H1 (cell line): ENCODE data around the gene POLR2A. TPM values are rescaled to one million over a fixed set of nuclear protein-coding genes. Genes with fewer than 3 reads are reported as not detected.

Source experiments
- CTCF ChIA-PET: fragments of 300-600 bp; sonication (Branson Sonifier 250); formaldehyde crosslinking; loops from one replicate; lab custom pipeline; 2021; ENCODE audit not compliant: partially characterized antibody; lab: Charles Lee
- POLR2A ChIA-PET: fragments of 300-600 bp; sonication (Branson Sonifier 250); formaldehyde crosslinking; loops from one replicate; lab custom pipeline; 2021; ENCODE audit warnings: inconsistent platforms; ENCODE audit not compliant: partially characterized antibody; lab: Charles Lee
- DNase-seq, 2 experiments: peaks; one replicate each; pipeline versions ENCODE4 v3.0.0 to v3.0.0-alpha.2; 2010 to 2022; ENCODE audit warnings: low spot score in 2 of 2, low read depth in 1 of 2, mixed read lengths in 1 of 2
- FAIRE-seq: peaks from 2 replicates; lab custom pipeline; 2011; peaks lifted over from hg19 to GRCh38; lab: Jason Lieb, UNC
- H2AFZ ChIP-seq: 2 replicates; pipeline ENCODE4 v1.8.1; 2012; ENCODE audit warnings: low read length, inconsistent platforms
- H2AK5ac ChIP-seq: 2 replicates; pipeline ENCODE4 v1.6.1; 2013; ENCODE audit warnings: low read depth, low read length
- H2BK120ac ChIP-seq: replicated peaks from 2 replicates; pipeline ENCODE3; 2013; ENCODE audit warnings: low read depth, low read length, inconsistent platforms
- H2BK12ac ChIP-seq: 2 replicates; pipeline ENCODE4 v1.6.1; 2013; ENCODE audit warnings: low read depth, low read length
- H2BK15ac ChIP-seq: 2 replicates; pipeline ENCODE4 v1.6.1; 2013; ENCODE audit warnings: low read length
- H2BK20ac ChIP-seq: 2 replicates; pipeline ENCODE4 v1.6.1; 2013; ENCODE audit warnings: low read length
- H2BK5ac ChIP-seq: 2 replicates; pipeline ENCODE4 v1.6.1; 2013; ENCODE audit warnings: low read depth, low read length
- H3K14ac ChIP-seq: 2 replicates; pipeline ENCODE4 v1.6.1; 2013; ENCODE audit warnings: inconsistent platforms; ENCODE audit not compliant: insufficient read length
- H3K18ac ChIP-seq: 2 replicates; pipeline ENCODE4 v1.6.1; 2013; ENCODE audit warnings: low read length; ENCODE audit errors: extremely low read depth
- H3K23ac ChIP-seq: 2 replicates; pipeline ENCODE4 v1.6.1; 2013; ENCODE audit warnings: inconsistent platforms; ENCODE audit not compliant: insufficient read length
- H3K23me2 ChIP-seq: 2 replicates; pipeline ENCODE4 v1.6.1; 2013; ENCODE audit warnings: low read depth, low read length
- H3K27ac ChIP-seq: 2 replicates; pipeline ENCODE4 v1.6.1; 2011; ENCODE audit warnings: low read depth, low read length, inconsistent platforms
- H3K27me3 ChIP-seq, 4 experiments: replicated peaks in 1 of 4; 1 replicate in 1 of 4; 2 replicates in 3 of 4; pipeline versions ENCODE4 v1.6.1 to v1.8.1; 2011 to 2013; ENCODE audit warnings: low read length in 3 of 4, mild to moderate bottlenecking in 3 of 4, inconsistent platforms in 2 of 4, mixed read lengths in 2 of 4, moderate library complexity in 1 of 4; ENCODE audit not compliant: control insufficient read depth in 3 of 4, insufficient read depth in 3 of 4; ENCODE audit errors: extremely low read depth in 1 of 4
- H3K36me3 ChIP-seq, 4 experiments: 2 replicates each; pipeline versions ENCODE4 v1.6.1 to v1.8.1; 2011 to 2013; ENCODE audit warnings: mild to moderate bottlenecking in 4 of 4, low read length in 3 of 4, moderate library complexity in 2 of 4, control low read depth in 1 of 4, inconsistent platforms in 1 of 4; ENCODE audit not compliant: insufficient read depth in 4 of 4, control insufficient read depth in 2 of 4
- H3K4ac ChIP-seq: replicated peaks from 2 replicates; pipeline ENCODE3; 2013; ENCODE audit warnings: low read length, low read depth, mixed read lengths, inconsistent platforms; ENCODE audit not compliant: insufficient read length
- H3K4me1 ChIP-seq, 4 experiments: replicated peaks in 1 of 4; 1 replicate in 1 of 4; 2 replicates in 3 of 4; pipeline versions ENCODE4 v1.6.1 to v1.8.1; 2011 to 2013; ENCODE audit warnings: low read length in 3 of 4, inconsistent platforms in 2 of 4, mixed read lengths in 1 of 4; ENCODE audit not compliant: insufficient read depth in 4 of 4, control insufficient read depth in 3 of 4
- H3K4me2 ChIP-seq, 2 experiments: 2 replicates each; pipeline versions ENCODE4 v1.6.1 to v1.8.1; 2011 to 2013; ENCODE audit warnings: low read depth in 2 of 2, low read length in 2 of 2, control low read depth in 1 of 2, inconsistent platforms in 1 of 2, mild to moderate bottlenecking in 1 of 2; ENCODE audit not compliant: insufficient read depth in 1 of 2
- H3K4me3 ChIP-seq, 4 experiments: fragments of 200-600, 300-600 bp in 1 of 4; sonication (generic), shearing (Covaris generic), sonication (Bioruptor Twin) in 1 of 4; 2 replicates each; pipeline versions ENCODE4 v1.5.1 to v1.8.1; 2011 to 2016; ENCODE audit warnings: low read length in 4 of 4, low read depth in 3 of 4, control low read depth in 2 of 4, inconsistent platforms in 2 of 4, mild to moderate bottlenecking in 2 of 4, mixed read lengths in 1 of 4, moderate library complexity in 1 of 4; ENCODE audit not compliant: insufficient read depth in 2 of 4; ENCODE audit errors: extremely low read depth in 1 of 4
- H3K56ac ChIP-seq: replicated peaks from 2 replicates; pipeline ENCODE3; 2013; ENCODE audit warnings: low read depth, mild to moderate bottlenecking, mixed read lengths, low read length, inconsistent platforms; ENCODE audit not compliant: insufficient read length
- H3K79me1 ChIP-seq: 2 replicates; pipeline ENCODE4 v1.6.1; 2013; ENCODE audit warnings: low read depth, low read length, control low read depth
- H3K79me2 ChIP-seq, 2 experiments: 2 replicates each; pipeline versions ENCODE4 v1.6.1 to v1.8.1; 2012 to 2013; ENCODE audit warnings: low read length in 2 of 2, mild to moderate bottlenecking in 2 of 2, inconsistent platforms in 1 of 2; ENCODE audit not compliant: insufficient read depth in 2 of 2, control insufficient read depth in 1 of 2
- H3K9ac ChIP-seq, 4 experiments: replicated peaks in 1 of 4; 1 replicate in 1 of 4; 2 replicates in 3 of 4; pipeline versions ENCODE4 v1.6.1 to v1.8.1; 2011 to 2013; ENCODE audit warnings: low read depth in 3 of 4, low read length in 3 of 4, control low read depth in 2 of 4, mild to moderate bottlenecking in 2 of 4, moderate library complexity in 2 of 4, inconsistent platforms in 1 of 4; ENCODE audit errors: extremely low read depth in 1 of 4
- H3K9me3 ChIP-seq, 2 experiments: 2 replicates each; pipeline versions ENCODE4 v1.6.1 to v1.8.1; 2012 to 2013; ENCODE audit warnings: mild to moderate bottlenecking in 2 of 2, moderate library complexity in 2 of 2, control low read depth in 1 of 2, inconsistent platforms in 1 of 2, low read depth in 1 of 2, low read length in 1 of 2, mixed read lengths in 1 of 2; ENCODE audit not compliant: insufficient read depth in 2 of 2
- H4K20me1 ChIP-seq, 2 experiments: replicated peaks in 1 of 2; 2 replicates each; pipeline versions ENCODE3 to v1.8.1; 2011 to 2013; ENCODE audit warnings: inconsistent platforms in 2 of 2, low read length in 2 of 2, mild to moderate bottlenecking in 1 of 2; ENCODE audit not compliant: insufficient read depth in 2 of 2, control insufficient read depth in 1 of 2
- H4K5ac ChIP-seq: 2 replicates; pipeline ENCODE4 v1.6.1; 2013; ENCODE audit warnings: low read length, low read depth, mixed read lengths, inconsistent platforms; ENCODE audit not compliant: insufficient read length
- H4K8ac ChIP-seq: 2 replicates; pipeline ENCODE4 v1.8.0; 2013; ENCODE audit warnings: mild to moderate bottlenecking, moderate library complexity, low read length, inconsistent platforms; ENCODE audit not compliant: insufficient read depth; ENCODE audit errors: extremely low read depth
- H4K91ac ChIP-seq: replicated peaks from 2 replicates; pipeline ENCODE3; 2013; ENCODE audit warnings: low read length, mixed read lengths, inconsistent platforms; ENCODE audit not compliant: insufficient read length
- BACH1 ChIP-seq: IDR thresholded peaks from 2 replicates; pipeline ENCODE4 v1.6.1; 2012; ENCODE audit warnings: low read length, improper control_type of control experiment
- CBX5 ChIP-seq: fragments of 300-800, 300-1000 bp; sonication (generic); IDR thresholded peaks from 2 replicates; pipeline ENCODE4 v1.7.1; 2016; ENCODE audit warnings: antibody characterized with exemption, low read length, low read depth
- HDAC2 ChIP-seq, 2 experiments: fragments of 300-600 bp in 1 of 2; sonication (generic) in 1 of 2; IDR thresholded peaks; 2 replicates each; pipeline ENCODE4 v1.6.1; 2011 to 2012; ENCODE audit warnings: low read depth in 2 of 2, low read length in 2 of 2, mild to moderate bottlenecking in 2 of 2, moderate library complexity in 2 of 2, borderline replicate concordance in 1 of 2, inconsistent platforms in 1 of 2
- KDM4A ChIP-seq: IDR thresholded peaks from one replicate; pipeline ENCODE4 v1.7.1; 2012; ENCODE audit warnings: low read depth, mild to moderate bottlenecking, moderate library complexity, low read length, inconsistent platforms; ENCODE audit not compliant: severe bottlenecking
- MAFK ChIP-seq: IDR thresholded peaks from 2 replicates; pipeline ENCODE4 v1.6.1; 2012; ENCODE audit warnings: low read depth, mild to moderate bottlenecking, improper control_type of control experiment, low read length
- POU5F1 ChIP-seq: IDR thresholded peaks from 2 replicates; pipeline ENCODE4 v1.6.1; 2011; ENCODE audit warnings: low read depth, mild to moderate bottlenecking, low read length, moderate library complexity
- RAD21 ChIP-seq, 2 experiments: IDR thresholded peaks in 1 of 2; conservative IDR thresholded peaks in 1 of 2; 2 replicates each; pipeline ENCODE4 v1.6.1; 2011; ENCODE audit warnings: low read depth in 2 of 2, low read length in 2 of 2, improper control_type of control experiment in 1 of 2, inconsistent platforms in 1 of 2, mild to moderate bottlenecking in 1 of 2, moderate library complexity in 1 of 2
- TEAD4 ChIP-seq: IDR thresholded peaks from 2 replicates; pipeline ENCODE4 v1.6.1; 2012; ENCODE audit warnings: low read depth, low read length, inconsistent platforms, mixed read lengths
- WGBS, 2 experiments: shearing (Covaris generic) in 1 of 2; methylation state at CpG; one replicate each; pipeline versions ENCODE4 v1.1.6 to v1.1.7; 2013 to 2015; ENCODE audit warnings: low lambda C conversion rate in 2 of 2, mixed read lengths in 2 of 2, inconsistent platforms in 1 of 2, low coverage in 1 of 2, missing lambda C conversion rate in 1 of 2; ENCODE audit not compliant: insufficient replicate concordance in 2 of 2, insufficient coverage in 1 of 2, insufficient read length in 1 of 2; ENCODE audit errors: extremely low coverage in 1 of 2, missing lambda C conversion rate in 1 of 2; 5-methylcytosine and 5-hydroxymethylcytosine counted together
- polyA plus RNA-seq, 7 experiments: library from polyadenylated mRNA; depleted of rRNA in 3 of 7; stranded (reverse) in 5 of 7; unstranded in 2 of 7; fragments of >200 nt in 5 of 7; fragments of 200-250 nt in 2 of 7; gene quantifications; 1 replicate in 5 of 7; 2 replicates in 1 of 7; 4 replicates in 1 of 7; pipeline versions ENCODE4 v1.2.1 to v1.2.3, GENCODE V29; 2011 to 2013; ENCODE audit warnings: missing spikeins in 2 of 7, mixed read lengths in 2 of 7
- total RNA-seq: library from RNA; stranded (reverse); fragmentation: NEBNext Ultra II Directional; extraction: Animal tissue kit (Norgen Biotek cat#: 25700); gene quantifications from 2 replicates; pipeline ENCODE4 v1.2.1, GENCODE V29; 2021

Gene POLR2A
- total and polyA plus RNA-seq, 2 of the 8 experiments (the other 6 are each of a cell fraction or from before 2014, with no cell fraction given), result 26.8 to 150 TPM

DNA sequence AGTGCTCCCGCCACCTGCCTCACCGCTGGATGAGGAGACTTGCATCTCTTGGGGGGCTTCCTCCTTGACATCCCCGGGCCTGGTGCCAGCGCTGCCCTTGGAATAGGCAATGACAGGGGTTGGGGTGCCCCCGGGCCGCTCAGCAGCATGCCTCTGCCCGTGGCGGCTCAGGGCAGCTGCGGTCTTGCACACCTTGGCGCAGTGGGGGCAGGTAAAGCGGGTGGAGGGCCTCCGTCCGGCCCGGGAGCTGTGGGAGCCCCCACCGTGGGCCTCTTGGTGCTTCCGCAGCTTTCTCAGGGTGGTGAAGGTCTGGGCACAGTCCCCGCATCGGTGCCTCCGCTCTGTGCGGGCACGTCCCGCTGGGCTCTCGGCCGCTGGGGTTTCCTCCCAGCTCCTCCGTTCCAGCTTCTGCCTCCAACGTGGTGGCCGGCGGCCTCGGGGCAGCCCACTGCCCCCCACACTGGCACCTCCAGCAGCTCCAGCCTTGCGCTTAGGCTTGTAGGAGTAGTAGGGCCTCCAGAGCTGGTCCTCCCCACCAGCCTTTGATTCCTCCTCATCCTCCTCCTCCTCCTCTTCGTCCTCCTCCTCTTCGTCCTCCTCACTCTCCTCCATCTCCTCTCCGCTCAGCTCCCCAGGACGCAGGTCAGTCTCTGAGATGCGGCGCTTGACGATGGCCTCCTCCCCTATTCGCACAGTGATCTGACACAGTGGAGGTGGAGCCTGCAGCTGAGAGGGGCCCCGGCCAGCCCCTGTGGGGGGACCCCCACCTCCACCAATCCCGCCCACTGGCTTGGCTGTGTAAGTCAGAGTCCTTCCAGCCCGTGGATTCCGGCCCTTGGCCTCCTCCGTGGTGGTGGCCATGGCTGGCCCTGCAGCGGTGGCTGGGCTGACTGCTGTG is 21.4 kb upstream of the POLR2A start:
- Histone ChIP-seq H3K4me1 (peaks cover 2 to 9% (median 7%) of the 10 kb centered on the region in 4 experiments), H2AFZ (no peak overlapping the region), H3K79me1 (no peaks in the 10 kb centered on the region; the same call in 1 of the 2 replicates), H2BK120ac (no peak overlapping the region), H2BK5ac (no peak overlapping the region), H3K23ac (no peak overlapping the region), H2BK15ac (no peak overlapping the region), H3K27me3 (no peaks in the 10 kb centered on the region), H2AK5ac (no peak overlapping the region), H2BK20ac (no peak overlapping the region), H2BK12ac (no peak overlapping the region), H3K14ac (no peak overlapping the region), H3K79me2 (no peaks in the 10 kb centered on the region), H3K18ac (no peak overlapping the region), H3K36me3 (peaks cover 0 to 3% (median under 1%) of the 10 kb centered on the region in 4 experiments; a peak in 3 of 8 replicates), H4K20me1 (no peaks in the 10 kb centered on the region), H3K4me2 (no peak overlapping the region), H3K4me3 (no peak overlapping the region), H3K9me3 (no peaks in the 10 kb centered on the region), H3K23me2 (no peaks in the 10 kb centered on the region), H3K56ac (no peak overlapping the region), H3K27ac (no peak overlapping the region), H4K5ac (no peak overlapping the region), H4K8ac (no peak overlapping the region), H3K9ac (no peak overlapping the region), H4K91ac (no peak overlapping the region), H3K4ac (no peak overlapping the region)
- FAIRE-seq (no peak), DNase-seq (no peak)
- ChIA-PET POLR2A (interaction anchor here (1.0 to 13.8 kb wide), 7 partner anchors 10 to 113 kb away, joined by 3 to 200 read pairs (median 5); partner anchors contain the start of genes POLR2A, SLC35G6 and ZBTB4), CTCF (interaction anchor here (0.7 to 1.6 kb wide), 10 partner anchors 16 to 108 kb away, joined by 3 to 6 read pairs (median 4); partner anchors contain the start of gene TMEM95)
- 96 to 100% methylated on average over 2 to 42 of the region's 44 CpGs for WGBS, 2 experiments
- TF ChIP-seq KDM4A, result no peak
- no peak for TF ChIP-seq BACH1
- TF ChIP-seq RAD21 (IDR thresholded peaks at IDR 0.05 in 1 of 2, conservative IDR thresholded peaks at IDR 0.05 in 1 of 2; ENCODE audit: low read depth in 2 of 2, low read length in 2 of 2), result no peak
- no peak for TF ChIP-seq CBX5
- no peak for TF ChIP-seq HDAC2 (IDR thresholded peaks at IDR 0.05; ENCODE audit: borderline replicate concordance in 1 of 2, low read depth in 2 of 2, low read length in 2 of 2)
- no peak for TF ChIP-seq MAFK
- no peak for TF ChIP-seq POU5F1
- no peak for TF ChIP-seq TEAD4
